8988T (cell line): ENCODE measurements around the gene WDR45B.

ENCODE experiments used
- DNase-seq: peaks from one replicate; pipeline ENCODE4 v3.0.0; 2011

The WDR45B gene

DNA sequence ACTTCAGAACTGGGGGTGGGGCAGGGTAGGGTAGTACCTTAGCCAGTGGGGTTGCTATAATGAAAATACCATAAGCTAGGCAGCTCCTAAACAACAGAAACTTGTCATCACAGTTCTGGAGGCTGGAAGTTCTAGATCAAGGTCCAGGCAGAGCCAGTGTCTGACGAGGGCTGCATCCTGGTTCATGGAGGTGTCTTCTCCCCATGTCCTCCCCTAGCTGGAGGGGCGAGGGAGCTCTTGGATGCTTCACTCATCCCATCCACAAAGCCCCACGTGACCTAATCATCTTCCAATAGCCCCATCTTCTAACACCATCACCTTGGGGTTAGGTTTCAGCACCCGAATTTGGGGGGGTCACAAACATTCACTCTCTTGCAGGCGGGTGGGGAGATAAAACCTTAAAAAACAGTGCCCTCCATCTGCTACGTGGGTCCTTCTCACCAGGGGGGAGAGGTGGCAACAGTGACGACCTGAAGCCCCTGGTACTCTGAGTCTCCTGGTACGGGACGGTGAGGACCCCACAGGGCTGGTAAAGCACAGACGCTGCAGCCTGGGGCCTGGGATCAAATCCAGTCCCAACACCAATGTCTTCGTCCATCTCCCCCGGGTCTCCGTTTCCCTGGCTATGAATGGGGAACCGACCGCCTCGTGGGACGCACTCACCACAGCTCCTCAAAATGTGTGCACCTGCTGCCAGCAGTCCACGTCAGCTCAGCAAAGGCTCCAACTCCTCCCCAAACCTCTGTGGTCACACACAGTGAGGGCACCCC lies 27.4 kb upstream of the WDR45B start:
- DNase-seq = no peak

GRCh38 chr17:82674656-82675475 lies 26.6 kb upstream of the WDR45B start:
- no peak for DNase-seq

DNA sequence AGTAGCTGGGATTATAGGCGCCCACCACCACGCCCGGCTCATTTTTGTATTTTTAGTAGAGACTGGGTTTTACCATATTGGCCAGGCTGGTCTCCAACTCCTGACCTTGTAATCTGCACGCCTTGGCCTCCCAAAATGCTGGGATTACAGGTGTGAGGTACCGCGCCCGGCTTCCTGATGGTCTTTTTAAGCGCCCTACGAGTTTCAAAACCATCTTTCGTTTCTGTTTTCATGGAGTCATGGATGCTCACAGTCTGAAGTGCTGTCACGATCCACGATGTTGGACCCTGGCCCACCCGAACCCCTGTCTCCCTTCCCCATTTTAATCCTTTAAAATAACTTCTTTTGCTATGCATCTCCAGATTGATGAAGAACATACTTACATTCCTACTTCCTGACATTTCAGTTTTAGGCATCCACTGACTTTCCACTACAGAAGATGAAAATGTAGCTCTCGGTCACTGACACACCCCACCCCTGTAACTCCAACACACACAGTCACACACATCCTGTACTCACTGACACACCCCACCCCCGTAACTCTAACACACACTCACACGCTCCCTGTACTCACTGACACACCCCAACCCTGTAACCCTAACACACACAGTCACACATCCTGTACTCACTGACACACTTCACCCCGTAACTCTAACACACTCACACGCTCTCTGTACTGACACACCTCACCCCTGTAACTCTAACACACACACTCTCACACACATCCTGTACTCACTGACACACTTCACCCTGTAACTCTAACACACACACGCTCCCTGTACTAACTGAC lies 22.6 kb upstream of the WDR45B start:
- no peak for DNase-seq

GRCh38 chr17:82668631-82669099 lies 20.4 kb upstream of the WDR45B start:
- DNase-seq = peak; percentile 66

- DNase-seq = no peak
Measured at GRCh38 chr17:82668024-82668630, 19.9 kb upstream of the WDR45B start.

GRCh38 chr17:82667668-82668000 lies 19.4 kb upstream of the WDR45B start:
- no peak for DNase-seq

- DNase-seq = no peak
Measured at GRCh38 chr17:82666931-82667667, 18.9 kb upstream of the WDR45B start.

DNA sequence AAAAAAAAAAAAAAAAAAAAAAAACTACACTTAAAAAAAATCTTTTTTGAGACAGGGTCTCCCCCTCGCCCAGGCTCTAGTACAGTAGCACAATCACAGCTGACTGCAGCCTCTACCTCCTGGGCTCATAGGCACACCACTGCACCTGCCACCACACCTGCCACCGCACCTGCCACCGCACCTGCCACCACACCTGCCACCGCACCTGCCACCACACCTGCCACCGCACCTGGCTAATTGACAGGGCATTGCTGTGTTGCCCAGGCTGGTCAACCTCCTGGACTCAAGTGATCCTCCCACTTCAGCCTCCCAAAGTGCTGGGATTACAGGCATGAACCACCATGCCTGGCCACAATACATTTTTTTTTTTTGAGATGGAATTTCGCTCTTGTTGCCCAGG lies 17.6 kb upstream of the WDR45B start:
- no peak for DNase-seq

- DNase-seq = no peak
Measured at GRCh38 chr17:82665217-82665616, 17.0 kb upstream of the WDR45B start.

DNA sequence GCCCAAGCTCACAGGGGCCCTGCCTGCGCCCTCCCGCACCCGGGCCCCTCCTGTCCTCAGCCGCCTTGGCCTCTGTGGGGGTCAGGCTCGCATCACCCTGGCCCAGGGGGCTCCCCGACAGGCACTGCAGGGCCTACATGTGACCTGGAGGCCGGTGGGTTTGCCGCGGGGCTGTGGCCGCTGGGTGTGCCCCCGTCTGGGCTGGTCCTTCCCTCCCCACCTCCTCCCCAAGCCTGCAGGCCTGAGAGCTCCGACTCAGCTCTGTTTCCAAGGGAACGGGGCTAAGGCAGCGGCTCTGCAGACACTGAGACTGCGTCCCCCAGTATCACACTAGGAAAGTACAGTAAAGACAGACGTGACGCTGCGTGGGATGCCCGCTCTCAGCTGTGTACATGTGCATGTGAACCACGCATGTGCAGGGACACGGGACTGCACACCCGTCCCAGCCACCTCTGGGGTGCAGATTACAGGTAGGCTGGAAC lies 16.5 kb upstream of the WDR45B start:
- no peak for DNase-seq

DNA sequence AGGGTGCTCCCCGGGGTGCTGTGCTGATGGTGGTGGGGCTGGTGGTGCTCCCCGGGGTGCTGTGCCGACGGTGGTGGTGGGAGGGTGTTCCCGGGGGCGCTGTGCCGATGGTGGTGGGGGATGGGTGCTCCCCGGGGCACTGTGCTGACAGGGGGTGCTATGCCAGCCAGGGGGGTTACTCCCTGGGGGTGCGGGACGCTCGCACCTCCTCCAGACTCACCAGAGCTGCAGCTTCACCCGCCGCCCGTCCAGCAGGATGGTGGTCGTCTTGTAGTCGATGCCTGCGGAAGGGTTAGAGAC lies 16.0 kb upstream of the WDR45B start:
- DNase-seq = no peak

GRCh38 chr17:82663381-82664275 lies 15.4 kb upstream of the WDR45B start:
- DNase-seq = no peak

- no peak for DNase-seq
Measured at GRCh38 chr17:82662711-82663261, 14.5 kb upstream of the WDR45B start.

GRCh38 chr17:82661717-82662683 lies 13.8 kb upstream of the WDR45B start:
- DNase-seq = no peak

DNA sequence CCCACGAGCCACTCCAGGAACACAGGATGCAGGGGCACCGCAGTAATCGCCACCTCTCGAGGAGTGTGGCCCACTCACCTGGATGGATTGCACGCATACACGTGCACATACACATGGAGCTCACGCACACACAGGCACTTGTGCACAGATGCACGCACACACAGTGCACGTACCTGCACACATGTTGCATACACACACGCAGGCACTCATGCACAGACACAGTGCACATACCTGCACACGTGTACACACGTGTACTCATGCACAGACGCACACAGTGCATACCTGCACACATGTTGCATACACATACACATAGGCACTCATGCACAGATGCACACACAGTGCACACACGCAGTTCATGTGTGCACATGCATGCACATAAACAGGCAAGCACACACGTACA lies 11.6 kb upstream of the WDR45B start:
- DNase-seq = no peak

GRCh38 chr17:82658796-82659452 lies 10.7 kb upstream of the WDR45B start:
- no peak for DNase-seq

- no peak for DNase-seq
Measured at GRCh38 chr17:82658331-82658730, 10.1 kb upstream of the WDR45B start.

DNA sequence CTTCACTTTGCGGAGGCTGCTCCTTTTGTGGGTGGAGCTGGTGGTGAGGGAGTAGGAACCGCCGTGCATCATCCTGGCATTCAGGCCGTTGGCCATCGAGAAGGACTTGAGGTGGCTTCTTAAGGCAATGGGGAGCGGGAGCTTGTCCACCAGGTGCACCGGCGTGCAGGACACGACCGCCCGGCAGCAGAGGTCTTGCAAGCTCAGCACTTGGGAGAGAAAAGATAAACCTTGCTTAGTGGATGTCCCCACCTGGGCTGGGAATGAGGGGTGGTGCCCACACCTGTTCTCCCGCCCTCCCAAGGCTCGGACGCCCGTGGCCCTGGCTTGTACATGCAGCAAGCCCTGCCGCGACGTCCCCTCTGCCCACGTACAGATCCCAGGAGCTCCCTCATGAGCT lies 9.7 kb upstream of the WDR45B start:
- DNase-seq = no peak

DNA sequence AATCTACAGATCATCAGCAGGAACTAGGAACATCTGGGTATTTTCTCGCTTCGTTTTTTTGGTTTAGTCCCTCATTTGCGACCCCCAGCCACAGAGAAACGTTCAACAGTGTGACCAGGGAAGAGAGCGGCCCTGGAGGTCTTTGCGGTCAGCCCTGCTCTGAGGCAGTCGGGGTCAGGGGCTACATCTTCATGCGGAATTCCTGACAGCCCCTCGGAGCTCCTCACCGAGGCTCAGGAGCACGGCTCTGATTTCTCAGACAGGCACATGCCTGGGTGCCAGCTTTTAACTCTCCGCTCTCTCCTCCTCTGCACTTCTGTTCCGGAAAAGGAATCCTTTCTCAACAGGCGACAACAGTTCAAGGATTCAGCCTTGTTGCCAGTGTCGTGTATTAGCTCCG lies 8.0 kb upstream of the WDR45B start:
- no peak for DNase-seq
